Measurements from ENCODE around the gene HORMAD2. TPM values are rescaled to one million over a fixed set of nuclear protein-coding genes. Genes with fewer than 3 reads are reported as not detected.

The HORMAD2 gene
- total RNA-seq, 1 experiment from 2014 or later = not detected

GRCh38 chr22:30132290-30132996 is 52.2 kb downstream of the HORMAD2 start:
- POLR2A ChIA-PET (ENCODE audit: low non-redundant PET) = no interaction called here
- Histone ChIP-seq H3K4me1 (ENCODE audit: insufficient read depth, low read length, poor library complexity, severe bottlenecking) (no peaks in the 10 kb centered on the region), H3K9me3 (ENCODE audit: low read depth, low read length, poor library complexity, severe bottlenecking) (no peaks in the 10 kb centered on the region), H3K27me3 (replicated peaks; ENCODE audit: insufficient read depth, low read depth, low read length, poor library complexity) (peaks cover 3% of the 10 kb centered on the region), H3K36me3 (ENCODE audit: insufficient read depth, low read length, poor library complexity, severe bottlenecking) (no peaks in the 10 kb centered on the region), H3K4me3 (ENCODE audit: low read depth, low read length, poor library complexity, severe bottlenecking) (no peak overlapping the region), H3K27ac (ENCODE audit: low read depth, low read length, poor library complexity, severe bottlenecking) (no peak overlapping the region)
- TF ChIP-seq CTCF (conservative IDR thresholded peaks at IDR 0.05; ENCODE audit: low read depth, low read length) (no peak), EZH2 (IDR thresholded peaks at IDR 0.05; ENCODE audit: borderline replicate concordance, low read depth, low read length, poor library complexity, severe bottlenecking) (no peak)
- CTCF ChIA-PET = no interaction called here
- BruUV-seq (replicated peaks) = no TSS peak
- DNase-seq (ENCODE audit: low spot score) = no peak
- intact Hi-C loops (cut with micrococcal nuclease; ENCODE audit: unreplicated experiment) = no loop called here

GRCh38 chr22:30140414-30140813 is 60.1 kb downstream of the HORMAD2 start:
- no peaks in the 10 kb centered on the region for H3K4me1 ChIP-seq (ENCODE audit: insufficient read depth, low read length, poor library complexity, severe bottlenecking)
- no peak overlapping the region for H3K4me3 ChIP-seq (ENCODE audit: low read depth, low read length, poor library complexity, severe bottlenecking)
- H3K36me3 ChIP-seq (ENCODE audit: insufficient read depth, low read length, poor library complexity, severe bottlenecking) = no peaks in the 10 kb centered on the region
- TF ChIP-seq CTCF (conservative IDR thresholded peaks at IDR 0.05; ENCODE audit: low read depth, low read length) = no peak
- no peak for TF ChIP-seq EZH2 (IDR thresholded peaks at IDR 0.05; ENCODE audit: borderline replicate concordance, low read depth, low read length, poor library complexity, severe bottlenecking)
- peaks cover 40% of the 10 kb centered on the region for H3K27me3 ChIP-seq (replicated peaks; ENCODE audit: insufficient read depth, low read depth, low read length, poor library complexity)
- BruUV-seq (replicated peaks) = no TSS peak
- peaks cover 4% of the 10 kb centered on the region for H3K9me3 ChIP-seq (ENCODE audit: low read depth, low read length, poor library complexity, severe bottlenecking)
- intact Hi-C loops (cut with micrococcal nuclease; ENCODE audit: unreplicated experiment) = no loop called here
- ChIA-PET POLR2A (ENCODE audit: low non-redundant PET) (no interaction called here), CTCF (no interaction called here)
- no peak overlapping the region for H3K27ac ChIP-seq (ENCODE audit: low read depth, low read length, poor library complexity, severe bottlenecking)
- no peak for DNase-seq (ENCODE audit: low spot score)

- no TSS peak for BruUV-seq (replicated peaks)
- intact Hi-C loops (cut with micrococcal nuclease; ENCODE audit: unreplicated experiment) = no loop called here
- no peak overlapping the region for H3K27ac ChIP-seq (ENCODE audit: low read depth, low read length, poor library complexity, severe bottlenecking)
- no peak overlapping the region for H3K4me3 ChIP-seq (ENCODE audit: low read depth, low read length, poor library complexity, severe bottlenecking)
- no peaks in the 10 kb centered on the region for H3K36me3 ChIP-seq (ENCODE audit: insufficient read depth, low read length, poor library complexity, severe bottlenecking)
- ChIA-PET POLR2A (ENCODE audit: low non-redundant PET) (no interaction called here), CTCF (no interaction called here)
- H3K27me3 ChIP-seq (replicated peaks; ENCODE audit: insufficient read depth, low read depth, low read length, poor library complexity) = peaks cover 51% of the 10 kb centered on the region
- peaks cover 4% of the 10 kb centered on the region for H3K9me3 ChIP-seq (ENCODE audit: low read depth, low read length, poor library complexity, severe bottlenecking)
- H3K4me1 ChIP-seq (ENCODE audit: insufficient read depth, low read length, poor library complexity, severe bottlenecking) = no peaks in the 10 kb centered on the region
- DNase-seq (ENCODE audit: low spot score) = no peak
- TF ChIP-seq CTCF (conservative IDR thresholded peaks at IDR 0.05; ENCODE audit: low read depth, low read length) (no peak), EZH2 (IDR thresholded peaks at IDR 0.05; ENCODE audit: borderline replicate concordance, low read depth, low read length, poor library complexity, severe bottlenecking) (no peak)
Measured at GRCh38 chr22:30143265-30143664, 63.0 kb downstream of the HORMAD2 start.
